HEK293T (cell line): ENCODE data around the gene C2CD2.

Source experiments
- CTCF ChIA-PET: fragments of 350-600 bp; formaldehyde crosslinking; extraction: SDS; loops from one replicate; lab custom pipeline; 2021; ENCODE audit warnings: antibody characterized with exemption, inconsistent platforms; lab: Yijun Ruan, JAX
- POLR2A ChIA-PET: fragments of 350-600 bp; formaldehyde crosslinking; extraction: SDS; loops from one replicate; lab custom pipeline; 2020; ENCODE audit warnings: antibody characterized with exemption, inconsistent platforms; lab: Yijun Ruan, JAX
- DNase-seq: peaks from one replicate; pipeline ENCODE4 v3.0.0; 2012; ENCODE audit warnings: mixed read lengths; ENCODE audit errors: extremely low spot score
- ARNT ChIP-seq: fragments of 450-650 bp; IDR thresholded peaks from 2 replicates; pipeline ENCODE4 v1.6.1; 2017; ENCODE audit warnings: mild to moderate bottlenecking
- BHLHE40 ChIP-seq: fragments of 450-650 bp; IDR thresholded peaks from 2 replicates; pipeline ENCODE4 v1.6.1; 2016; ENCODE audit warnings: mild to moderate bottlenecking, moderate library complexity, borderline replicate concordance
- CTBP1 ChIP-seq: fragments of 450-650 bp; IDR thresholded peaks from 2 replicates; pipeline ENCODE4 v1.6.1; 2016; ENCODE audit warnings: borderline replicate concordance
- ELF4 ChIP-seq: fragments of 450-650 bp; IDR thresholded peaks from 2 replicates; pipeline ENCODE4 v1.6.1; 2017; ENCODE audit warnings: antibody characterized with exemption
- FOXA1 ChIP-seq: fragments of 450-650 bp; IDR thresholded peaks from 2 replicates; pipeline ENCODE4 v1.6.1; 2016; ENCODE audit warnings: mild to moderate bottlenecking
- FOXK2 ChIP-seq: fragments of 450-650 bp; IDR thresholded peaks from 2 replicates; pipeline ENCODE4 v1.6.1; 2016; ENCODE audit warnings: mild to moderate bottlenecking
- FOXM1 ChIP-seq: fragments of 450-650 bp; IDR thresholded peaks from 2 replicates; pipeline ENCODE4 v1.6.1; 2017; ENCODE audit warnings: mild to moderate bottlenecking, borderline replicate concordance
- HDGF ChIP-seq: fragments of 450-650 bp; IDR thresholded peaks from 2 replicates; pipeline ENCODE4 v1.6.1; 2017; ENCODE audit warnings: antibody characterized with exemption, borderline replicate concordance
- L3MBTL2 ChIP-seq: fragments of 450-650 bp; conservative IDR thresholded peaks from 2 replicates; pipeline ENCODE4 v1.6.1; 2016; ENCODE audit warnings: mild to moderate bottlenecking
- LEF1 ChIP-seq: fragments of 450-650 bp; IDR thresholded peaks from 2 replicates; pipeline ENCODE4 v1.6.1; 2017; ENCODE audit warnings: mild to moderate bottlenecking, borderline replicate concordance
- NFRKB ChIP-seq: fragments of 450-650 bp; IDR thresholded peaks from 2 replicates; pipeline ENCODE4 v1.6.1; 2016; ENCODE audit warnings: mild to moderate bottlenecking, moderate library complexity
- SP1 ChIP-seq: fragments of 450-650 bp; IDR thresholded peaks from 2 replicates; pipeline ENCODE4 v1.6.1; 2017
- SUZ12 ChIP-seq: fragments of 450-650 bp; IDR thresholded peaks from 2 replicates; pipeline ENCODE4 v1.6.1; 2016; ENCODE audit warnings: mild to moderate bottlenecking
- TARDBP ChIP-seq: fragments of 450-650 bp; IDR thresholded peaks from 2 replicates; pipeline ENCODE4 v1.6.1; 2016
- ZNF384 ChIP-seq: fragments of 450-650 bp; IDR thresholded peaks from 2 replicates; pipeline ENCODE4 v1.6.1; 2016
- TF ChIP-seq, protein P1 (sequence below): fragments of 450-650 bp; IDR thresholded peaks from 2 replicates; pipeline ENCODE4 v1.6.1; 2016

Gene C2CD2

DNA sequence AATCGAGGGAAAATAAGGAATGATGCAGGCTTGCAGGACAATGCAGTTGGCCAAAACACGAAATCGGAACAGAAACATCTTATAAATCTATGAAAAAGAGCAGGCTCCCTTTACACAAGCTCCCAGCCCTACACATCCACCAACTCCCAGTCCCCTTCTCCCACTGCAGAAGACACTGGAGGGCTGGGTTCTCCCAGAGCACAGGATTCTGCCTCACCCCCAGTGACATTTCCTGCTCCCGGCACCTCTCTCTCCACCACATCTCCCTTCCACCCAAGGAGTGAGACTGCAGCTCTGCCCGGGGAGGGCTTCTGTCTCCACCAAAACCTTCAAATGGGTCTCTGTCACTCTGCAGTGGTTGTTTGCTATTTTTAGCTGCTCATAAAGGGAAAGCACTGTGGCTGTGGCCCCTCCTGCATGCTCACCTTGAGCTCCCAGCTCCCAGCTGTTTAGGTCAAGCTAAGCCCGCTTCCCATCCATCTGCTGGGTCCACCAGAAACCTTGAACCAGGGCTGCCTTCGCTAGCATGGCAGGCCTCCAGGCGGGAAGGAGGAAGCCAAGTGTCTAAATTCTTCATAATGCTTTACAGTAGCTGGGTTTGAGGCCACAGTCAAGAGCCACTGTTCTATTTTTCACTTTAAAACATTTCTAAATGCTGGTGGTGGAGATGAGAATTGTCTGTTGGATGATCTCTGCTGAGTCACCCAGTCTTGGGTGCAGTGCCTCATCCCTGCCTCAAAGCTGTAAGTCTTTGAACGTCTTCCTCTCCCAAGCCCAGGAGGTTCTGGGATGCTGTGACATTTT is 3.3 kb upstream of the C2CD2 start:
- CTCF ChIA-PET = no interaction called here
- POLR2A ChIA-PET = no interaction called here
- no peak for TF ChIP-seq L3MBTL2
- TF ChIP-seq ARNT = no peak
- no peak for TF ChIP-seq LEF1
- TF ChIP-seq, protein P1, sequence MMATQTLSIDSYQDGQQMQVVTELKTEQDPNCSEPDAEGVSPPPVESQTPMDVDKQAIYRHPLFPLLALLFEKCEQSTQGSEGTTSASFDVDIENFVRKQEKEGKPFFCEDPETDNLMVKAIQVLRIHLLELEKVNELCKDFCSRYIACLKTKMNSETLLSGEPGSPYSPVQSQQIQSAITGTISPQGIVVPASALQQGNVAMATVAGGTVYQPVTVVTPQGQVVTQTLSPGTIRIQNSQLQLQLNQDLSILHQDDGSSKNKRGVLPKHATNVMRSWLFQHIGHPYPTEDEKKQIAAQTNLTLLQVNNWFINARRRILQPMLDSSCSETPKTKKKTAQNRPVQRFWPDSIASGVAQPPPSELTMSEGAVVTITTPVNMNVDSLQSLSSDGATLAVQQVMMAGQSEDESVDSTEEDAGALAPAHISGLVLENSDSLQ = no peak
- no peak for TF ChIP-seq HDGF
- no peak for TF ChIP-seq BHLHE40
- no peak for TF ChIP-seq FOXK2
- no peak for TF ChIP-seq TARDBP
- TF ChIP-seq ZNF384 = no peak
- no peak for TF ChIP-seq FOXM1
- TF ChIP-seq CTBP1 = no peak
- TF ChIP-seq ELF4 = no peak
- no peak for TF ChIP-seq SUZ12
- TF ChIP-seq NFRKB = no peak
- no peak for TF ChIP-seq SP1
- no peak for TF ChIP-seq FOXA1
- no peak for DNase-seq

DNA sequence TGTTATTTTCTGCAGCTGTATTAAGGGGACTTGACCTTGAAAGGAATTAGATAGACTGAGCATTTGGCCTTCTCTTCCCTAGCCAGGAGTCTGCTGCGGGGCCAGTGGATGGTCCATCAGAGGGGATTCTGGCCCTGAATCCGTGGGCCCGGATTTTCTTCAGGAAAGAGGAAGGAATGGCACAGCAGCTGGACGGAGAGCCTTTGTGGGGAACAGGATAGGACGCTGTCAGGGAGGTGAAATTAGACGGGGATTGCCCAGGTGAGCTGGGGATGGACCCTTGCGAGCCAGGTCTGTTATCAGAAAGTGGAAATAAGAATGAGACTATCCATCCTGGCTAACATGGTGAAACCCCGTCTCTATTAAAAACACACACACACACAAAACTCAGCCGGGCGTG is 1.7 kb upstream of the C2CD2 start:
- TF ChIP-seq HDGF (no peak), ARNT (no peak), NFRKB (no peak), FOXA1 (no peak), BHLHE40 (no peak), FOXK2 (no peak), ZNF384 (no peak), TARDBP (no peak), L3MBTL2 (no peak), CTBP1 (no peak), FOXM1 (no peak), SP1 (no peak), LEF1 (no peak), SUZ12 (no peak), ELF4 (no peak)
- TF ChIP-seq, protein P1 = no peak
- no peak for DNase-seq
- CTCF ChIA-PET = no interaction called here
- POLR2A ChIA-PET = no interaction called here

DNA sequence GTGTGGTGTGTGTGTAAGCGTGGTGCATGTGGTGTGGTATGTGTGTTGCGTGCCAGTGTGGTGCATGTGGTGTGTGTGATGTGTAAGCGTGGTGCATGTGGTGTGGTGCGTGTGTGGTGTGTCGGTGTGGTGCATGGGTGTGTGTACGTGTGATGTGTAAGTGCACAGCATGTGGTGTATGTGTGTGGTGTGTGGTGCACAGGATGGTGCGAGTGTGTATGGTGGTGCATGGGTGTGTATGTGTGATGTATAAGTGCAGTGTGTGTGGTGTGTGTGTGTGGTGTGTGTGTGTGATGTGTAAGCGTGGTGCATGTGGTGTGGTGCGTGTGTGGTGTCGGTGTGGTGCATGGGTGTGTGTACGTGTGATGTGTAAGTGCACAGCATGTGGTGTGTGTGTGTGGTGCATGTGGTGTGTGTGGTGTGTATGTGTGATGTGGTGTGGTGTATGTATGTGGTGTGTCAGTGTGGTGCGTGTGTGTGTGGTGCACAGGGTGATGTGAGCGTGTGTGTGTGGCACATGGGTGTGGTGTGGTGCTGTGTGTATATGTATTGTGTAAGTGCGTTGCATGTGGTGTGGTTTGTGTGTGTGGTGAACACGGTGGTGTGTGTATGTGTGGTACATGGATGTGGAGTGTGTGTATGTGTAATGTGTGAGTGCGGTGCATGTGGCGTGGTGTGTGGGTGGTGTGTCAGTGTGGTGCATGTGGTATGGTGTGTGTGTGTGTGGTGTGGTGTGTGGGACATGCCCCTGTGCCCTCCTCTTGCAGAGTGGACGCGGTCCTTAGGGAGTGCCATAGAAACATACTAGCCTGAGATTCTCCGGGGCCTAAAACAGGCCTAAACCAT is 1.1 kb upstream of the C2CD2 start:
- DNase-seq = no peak
- ChIA-PET CTCF (no interaction called here), POLR2A (no interaction called here)
- TF ChIP-seq ZNF384 (no peak), LEF1 (no peak), SUZ12 (no peak), SP1 (no peak), ARNT (no peak), FOXK2 (no peak), L3MBTL2 (no peak), NFRKB (no peak), HDGF (no peak), CTBP1 (no peak), FOXA1 (no peak), ELF4 (no peak), FOXM1 (no peak), BHLHE40 (no peak), TARDBP (no peak)
- TF ChIP-seq, protein P1 = no peak

DNA sequence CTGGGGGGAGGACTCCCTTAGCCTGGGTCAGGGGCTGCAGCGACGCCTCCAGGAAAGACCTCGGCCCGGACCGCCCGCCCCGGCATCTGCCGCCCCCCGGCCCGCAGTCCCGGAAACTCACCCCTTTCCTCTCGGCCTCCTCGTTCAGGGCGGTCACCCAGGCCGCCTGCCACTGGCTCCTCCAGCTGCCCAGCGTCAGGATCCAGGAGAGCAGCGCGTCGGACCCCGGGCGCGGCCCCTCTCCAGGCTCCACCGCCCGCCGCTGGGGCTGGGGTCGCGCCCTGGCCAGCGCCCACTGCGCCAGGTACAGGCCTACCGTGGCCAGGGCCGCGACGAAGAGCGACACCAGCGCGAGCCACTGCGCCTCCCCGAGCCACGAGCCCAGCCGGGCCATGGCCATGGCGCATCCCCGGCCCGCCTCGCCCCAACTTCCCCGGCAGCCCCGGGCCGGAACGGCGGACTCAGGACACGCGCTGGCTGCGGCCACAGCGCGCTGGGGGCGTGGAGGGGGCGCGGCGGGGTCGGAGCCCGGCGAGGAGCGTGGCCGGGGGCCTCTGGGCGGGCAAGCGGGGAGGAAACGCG is 478 bp downstream of the C2CD2 start:
- DNase-seq = no peak
- ChIA-PET POLR2A (interaction anchor here (1.4 kb wide), 1 partner anchor 74 kb away, joined by 3 read pairs; no protein-coding TSS in a partner anchor), CTCF (no interaction called here)
- no peak for TF ChIP-seq ZNF384

DNA sequence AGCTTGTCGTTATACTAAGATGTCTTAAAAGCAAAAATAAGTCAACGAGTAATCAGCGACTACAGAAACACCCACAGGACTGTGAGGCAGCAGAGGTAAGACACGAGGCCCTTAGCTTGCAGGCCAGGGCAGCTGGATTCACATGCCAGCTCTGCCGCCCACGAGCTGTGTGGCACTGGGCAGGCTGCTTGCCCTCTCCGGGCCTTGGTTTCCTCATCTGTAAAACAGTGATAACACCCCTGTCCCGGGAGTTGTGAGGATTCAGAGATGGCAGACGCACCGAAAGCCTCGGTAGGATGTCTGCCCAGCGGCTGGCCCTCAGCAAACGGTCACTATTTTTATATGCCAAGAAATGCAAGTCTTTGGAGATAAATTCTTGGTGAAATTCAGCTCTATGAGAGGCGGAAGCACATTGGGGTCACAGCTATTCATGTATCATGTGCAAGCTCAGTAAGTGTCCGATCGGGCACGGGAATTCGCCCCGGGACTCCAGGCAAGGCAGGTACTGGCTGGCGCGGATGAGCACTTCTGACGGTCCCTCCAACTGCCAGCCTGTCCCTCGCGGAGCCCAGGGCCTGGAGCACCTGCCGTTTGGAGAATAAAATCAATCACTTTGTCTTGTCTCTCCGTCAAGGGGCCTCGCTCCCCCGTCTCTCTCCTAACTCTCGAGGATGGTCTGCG is 1.1 kb downstream of the C2CD2 start:
- no peak for DNase-seq
- POLR2A ChIA-PET = interaction anchor here (1.4 kb wide), 1 partner anchor 73 kb away, joined by 3 read pairs; no protein-coding TSS in a partner anchor
- CTCF ChIA-PET = interaction anchor here (0.9 kb wide), 2 partner anchors 164 to 165 kb away, joined by 3 to 4 read pairs; no protein-coding TSS in a partner anchor
- no peak for TF ChIP-seq FOXM1
- TF ChIP-seq SUZ12 = no peak
- TF ChIP-seq CTBP1 = no peak
- TF ChIP-seq LEF1 = no peak
- no peak for TF ChIP-seq FOXA1
- no peak for TF ChIP-seq ARNT
- TF ChIP-seq HDGF = no peak
- TF ChIP-seq, protein P1 = no peak
